Activated CD4-positive, alpha-beta T cell treated with anti-CD3 and anti-CD28 coated beads, Interleukin-2, Interleukin-6, amounts not matched to agents 100 ng/mL and 50 ng/mL, durations not matched to agents 16 hours and 8 hours (primary cell): ENCODE measurements around the gene CRIP1.

Source experiments
- DNase-seq: peaks from one replicate; pipeline ENCODE4 v3.0.0-alpha.2; 2020

The CRIP1 gene

GRCh38 chr14:105495101-105495989 is 8.7 kb downstream of the CRIP1 start:
- no peak for DNase-seq

GRCh38 chr14:105495990-105496830 is 9.5 kb downstream of the CRIP1 start:
- DNase-seq = no peak

GRCh38 chr14:105496831-105497591 is 10.3 kb downstream of the CRIP1 start:
- no peak for DNase-seq

GRCh38 chr14:105497671-105498429 is 11.2 kb downstream of the CRIP1 start:
- no peak for DNase-seq

GRCh38 chr14:105498430-105499255 is 12.0 kb downstream of the CRIP1 start:
- no peak for DNase-seq

- DNase-seq = no peak
Measured at GRCh38 chr14:105499256-105500035, 12.8 kb downstream of the CRIP1 start.

- no peak for DNase-seq
Measured at GRCh38 chr14:105500036-105500725, 13.5 kb downstream of the CRIP1 start.

GRCh38 chr14:105500726-105501101 is 14.0 kb downstream of the CRIP1 start:
- no peak for DNase-seq

GRCh38 chr14:105501504-105502291 is 15.0 kb downstream of the CRIP1 start:
- DNase-seq = no peak

GRCh38 chr14:105502446-105503295 is 16.0 kb downstream of the CRIP1 start:
- DNase-seq = no peak

GRCh38 chr14:105503296-105503640 is 16.6 kb downstream of the CRIP1 start:
- DNase-seq = no peak

- no peak for DNase-seq
Measured at GRCh38 chr14:105503935-105504692, 17.4 kb downstream of the CRIP1 start.

GRCh38 chr14:105505101-105505500 is 18.4 kb downstream of the CRIP1 start:
- no peak for DNase-seq

GRCh38 chr14:105507247-105507646 is 20.6 kb downstream of the CRIP1 start:
- no peak for DNase-seq

GRCh38 chr14:105508069-105508468 is 21.4 kb downstream of the CRIP1 start:
- DNase-seq = no peak

GRCh38 chr14:105508601-105509000 is 21.9 kb downstream of the CRIP1 start:
- DNase-seq = no peak

- no peak for DNase-seq
Measured at GRCh38 chr14:105517096-105517495, 30.4 kb downstream of the CRIP1 start.
